Astrocyte (in vitro differentiated cells and primary cell): ENCODE results near the gene CCNG2.

Experiments
- EZH2 ChIP-seq: IDR thresholded peaks from 2 replicates; pipeline ENCODE4 v1.6.1; 2012; ENCODE audit warnings: mild to moderate bottlenecking, low read length, inconsistent platforms; ENCODE audit not compliant: insufficient read depth
- TF ChIP-seq, protein P1 (sequence below): IDR thresholded peaks from 2 replicates; pipeline ENCODE4 v1.5.1; 2011; ENCODE audit warnings: low read depth, mild to moderate bottlenecking, inconsistent platforms, low read length, moderate library complexity; ENCODE audit not compliant: insufficient read depth

DNA sequence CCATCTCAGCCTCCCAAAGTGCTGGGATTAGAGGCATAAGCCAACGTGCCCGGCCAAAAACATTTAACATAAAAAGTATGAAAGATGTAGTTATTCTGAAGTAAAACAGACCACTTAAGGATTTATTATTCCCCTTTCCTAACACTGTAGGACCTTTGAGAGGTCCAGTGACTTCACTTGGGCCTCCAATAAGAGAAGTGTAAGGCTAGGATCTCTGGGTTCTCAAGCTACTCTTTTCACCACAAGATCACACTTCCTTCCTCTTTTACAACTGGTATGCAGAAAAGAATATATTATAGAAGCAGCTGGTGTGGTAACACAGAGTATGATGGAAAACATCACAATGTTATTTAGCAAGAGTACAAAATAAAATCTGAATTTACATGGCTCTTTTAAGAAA lies 30.2 kb upstream of the CCNG2 start:
- TF ChIP-seq, protein P1, sequence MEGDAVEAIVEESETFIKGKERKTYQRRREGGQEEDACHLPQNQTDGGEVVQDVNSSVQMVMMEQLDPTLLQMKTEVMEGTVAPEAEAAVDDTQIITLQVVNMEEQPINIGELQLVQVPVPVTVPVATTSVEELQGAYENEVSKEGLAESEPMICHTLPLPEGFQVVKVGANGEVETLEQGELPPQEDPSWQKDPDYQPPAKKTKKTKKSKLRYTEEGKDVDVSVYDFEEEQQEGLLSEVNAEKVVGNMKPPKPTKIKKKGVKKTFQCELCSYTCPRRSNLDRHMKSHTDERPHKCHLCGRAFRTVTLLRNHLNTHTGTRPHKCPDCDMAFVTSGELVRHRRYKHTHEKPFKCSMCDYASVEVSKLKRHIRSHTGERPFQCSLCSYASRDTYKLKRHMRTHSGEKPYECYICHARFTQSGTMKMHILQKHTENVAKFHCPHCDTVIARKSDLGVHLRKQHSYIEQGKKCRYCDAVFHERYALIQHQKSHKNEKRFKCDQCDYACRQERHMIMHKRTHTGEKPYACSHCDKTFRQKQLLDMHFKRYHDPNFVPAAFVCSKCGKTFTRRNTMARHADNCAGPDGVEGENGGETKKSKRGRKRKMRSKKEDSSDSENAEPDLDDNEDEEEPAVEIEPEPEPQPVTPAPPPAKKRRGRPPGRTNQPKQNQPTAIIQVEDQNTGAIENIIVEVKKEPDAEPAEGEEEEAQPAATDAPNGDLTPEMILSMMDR: no peak
- TF ChIP-seq EZH2: no peak
